SKM-1 treated with dmso at 0.1 percent for 144 hours (cell line): ENCODE results near the gene INPP5J.

Experiments used
- DNase-seq: peaks from one replicate; lab custom pipeline; 2025; ENCODE audit not compliant: unreplicated experiment; lab: John Stamatoyannopoulos, UW

The INPP5J gene

DNA sequence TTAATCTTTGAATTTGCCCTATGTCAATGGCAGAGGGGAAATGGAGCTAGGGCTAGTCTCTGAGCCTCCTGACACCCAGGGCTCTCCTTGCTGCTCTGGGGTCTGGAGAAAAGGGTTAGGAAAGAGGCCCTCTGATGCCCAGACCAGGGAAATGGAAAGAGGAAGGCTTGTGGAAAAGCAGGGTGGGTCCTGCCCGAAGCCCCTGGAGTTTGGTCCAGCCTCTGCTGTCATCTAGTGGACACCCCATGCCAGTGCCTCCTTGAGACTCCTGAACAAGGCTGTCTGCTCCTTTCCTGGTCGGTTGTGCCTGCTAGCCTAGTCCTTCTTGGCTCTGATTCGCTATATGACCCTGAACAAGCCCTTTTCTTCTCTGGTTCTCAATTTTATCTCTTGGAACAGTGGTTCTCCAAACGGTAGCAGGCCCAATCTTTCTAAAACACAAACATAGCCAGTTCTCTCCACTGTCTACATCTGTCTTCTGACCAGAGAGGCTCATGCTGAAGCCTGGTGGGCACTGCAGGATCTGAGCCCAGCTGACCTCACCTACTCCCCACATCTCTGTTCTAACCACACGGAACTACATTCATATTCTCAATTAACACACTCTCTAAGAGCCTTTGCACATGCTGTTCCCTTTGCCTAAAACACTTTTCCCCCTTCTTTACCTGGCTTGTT, 26.3 kb downstream of the INPP5J start:
- DNase-seq = peak; percentile 66

GRCh38 chr22:31150615-31151014, 27.8 kb downstream of the INPP5J start:
- DNase-seq = no peak

GRCh38 chr22:31151872-31152271, 29.1 kb downstream of the INPP5J start:
- DNase-seq = peak; percentile 48

GRCh38 chr22:31153357-31153756, 30.6 kb downstream of the INPP5J start:
- no peak for DNase-seq

DNA sequence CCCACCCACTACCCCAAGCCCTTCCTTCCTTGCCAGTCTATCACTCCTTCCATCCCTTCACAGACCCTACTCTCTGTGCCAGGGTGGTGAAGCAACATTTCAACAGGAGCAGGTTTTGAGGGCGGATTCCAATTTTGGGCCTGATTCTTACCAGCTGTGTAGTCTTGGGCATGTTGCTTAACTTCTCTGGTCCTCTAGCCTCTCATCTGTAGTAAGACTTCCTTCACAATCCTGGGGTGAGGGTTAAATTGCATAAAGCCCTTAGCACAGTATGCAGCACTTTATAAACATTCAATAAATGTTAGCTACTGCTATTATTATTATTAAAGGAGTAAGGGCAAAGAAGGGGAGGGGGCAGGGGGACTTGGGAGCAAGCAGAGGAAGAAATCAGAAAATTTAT, 32.2 kb downstream of the INPP5J start:
- no peak for DNase-seq

- DNase-seq = no peak
These were observed 32.7 kb downstream of the INPP5J start for GRCh38 chr22:31155422-31155821.

- no peak for DNase-seq
These were observed 37.7 kb downstream of the INPP5J start for GRCh38 chr22:31160328-31160978.

DNA sequence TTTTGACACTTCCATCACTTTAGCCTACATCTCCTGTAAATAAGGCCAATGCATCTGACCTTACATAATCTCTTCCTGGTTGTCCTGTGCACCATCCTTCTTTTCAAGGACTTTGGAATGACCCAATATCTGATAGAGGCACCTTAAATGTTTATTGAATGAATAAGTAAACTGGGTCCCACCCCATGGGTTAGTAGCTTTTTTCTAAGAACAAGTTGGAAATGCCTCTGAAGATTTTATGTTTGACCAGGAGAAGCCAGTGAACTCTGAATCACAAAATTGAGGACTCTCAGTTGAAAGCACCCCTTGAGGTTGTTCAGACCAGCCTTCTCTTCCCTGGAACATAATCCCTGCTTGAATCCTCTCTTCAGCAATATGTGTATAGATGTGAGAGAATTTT, 38.6 kb downstream of the INPP5J start:
- no peak for DNase-seq

DNA sequence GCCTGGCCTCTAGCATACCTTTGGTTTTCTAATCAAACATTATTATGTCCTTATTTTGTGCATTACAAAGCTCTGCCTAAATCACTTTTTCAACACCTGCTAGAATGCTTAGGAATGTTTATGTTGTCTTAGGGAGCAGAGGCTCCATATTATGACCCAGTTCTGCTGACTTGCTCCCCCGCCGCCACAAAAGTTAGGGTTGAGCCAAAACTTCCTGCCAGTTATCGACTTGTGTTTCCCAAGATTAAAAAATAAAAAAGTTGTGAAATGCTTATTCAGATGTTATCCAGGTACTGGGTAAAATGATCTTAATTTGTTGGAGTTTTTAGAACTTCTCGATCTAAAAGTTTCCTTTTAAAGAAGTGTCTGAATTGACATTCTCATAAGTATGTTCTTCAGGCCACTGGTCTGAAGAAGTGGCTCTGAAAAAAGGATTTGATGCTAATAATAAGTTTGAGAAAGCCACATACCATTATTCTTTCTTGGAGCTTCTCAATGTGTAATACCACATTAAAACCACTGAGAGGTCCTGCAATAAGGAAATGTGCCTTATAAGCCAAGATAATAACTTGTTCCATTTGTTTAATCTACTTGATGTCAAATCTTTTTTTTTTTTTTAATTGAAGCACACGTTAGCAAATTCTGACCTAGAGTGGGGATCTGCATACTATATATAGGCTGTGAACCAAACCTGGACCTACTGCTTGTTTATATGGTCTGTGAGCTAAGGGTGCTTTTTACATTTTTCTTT, 39.4 kb downstream of the INPP5J start:
- no peak for DNase-seq

- no peak for DNase-seq
These were observed 48.2 kb downstream of the INPP5J start for GRCh38 chr22:31170971-31171370.

GRCh38 chr22:31171734-31172133, 49.0 kb downstream of the INPP5J start:
- peak; percentile 50 for DNase-seq

DNA sequence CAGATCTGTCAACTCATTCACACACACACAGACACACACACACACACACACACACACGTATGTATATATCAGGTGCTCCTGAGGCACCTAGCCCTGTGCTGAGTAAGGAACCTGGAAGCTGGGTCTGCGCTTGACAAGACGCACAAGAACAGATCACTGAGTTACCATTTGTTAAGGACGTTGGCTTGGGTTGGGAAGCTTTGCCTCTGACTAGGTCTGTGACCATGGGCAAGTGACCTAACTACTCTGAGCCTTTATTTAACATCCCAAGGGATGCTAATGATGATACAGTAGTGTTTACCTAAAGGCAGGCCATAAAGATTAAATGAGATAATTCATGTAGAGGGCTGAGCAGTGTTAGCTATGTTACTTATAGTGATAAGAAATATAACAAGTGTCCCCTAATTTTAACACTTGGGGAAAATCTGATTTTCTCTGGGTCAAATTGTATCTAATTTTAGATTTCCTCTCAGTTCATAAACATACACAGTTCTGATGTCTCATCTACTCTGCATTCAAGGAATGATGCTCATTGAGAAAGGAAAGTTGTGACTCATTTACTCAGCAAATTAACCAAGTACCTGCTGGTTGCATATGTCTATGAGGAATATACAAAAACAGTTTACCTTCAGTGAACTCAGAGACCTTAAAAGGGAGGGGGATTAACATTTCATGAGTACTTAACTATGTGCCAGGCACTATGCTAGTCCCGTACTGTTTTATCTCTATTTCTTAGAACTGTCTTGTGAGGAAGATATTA, 50.8 kb downstream of the INPP5J start:
- DNase-seq = no peak

DNA sequence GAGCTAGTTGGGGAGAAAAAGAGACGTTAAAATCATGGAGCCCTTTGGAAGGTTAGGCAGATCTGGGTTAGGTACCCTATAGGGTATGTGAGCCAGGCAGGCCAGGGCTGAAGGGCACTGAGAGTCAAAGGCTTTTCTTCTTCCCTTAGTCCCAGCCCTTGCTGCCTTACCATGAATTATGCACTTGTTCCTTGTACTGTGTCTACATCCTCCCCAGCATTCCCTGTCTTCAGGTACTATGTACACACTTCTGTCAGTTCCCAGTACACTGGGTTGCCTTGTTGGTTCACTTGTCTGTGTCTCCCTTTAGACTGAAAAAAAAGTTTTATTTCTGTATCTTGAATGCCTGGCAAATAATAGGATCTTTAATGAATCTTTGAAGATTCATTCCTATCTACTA, 54.2 kb downstream of the INPP5J start:
- DNase-seq = no peak

GRCh38 chr22:31177420-31178162, 54.8 kb downstream of the INPP5J start:
- no peak for DNase-seq

- no peak for DNase-seq
These were observed 56.1 kb downstream of the INPP5J start for GRCh38 chr22:31178859-31179258.

DNA sequence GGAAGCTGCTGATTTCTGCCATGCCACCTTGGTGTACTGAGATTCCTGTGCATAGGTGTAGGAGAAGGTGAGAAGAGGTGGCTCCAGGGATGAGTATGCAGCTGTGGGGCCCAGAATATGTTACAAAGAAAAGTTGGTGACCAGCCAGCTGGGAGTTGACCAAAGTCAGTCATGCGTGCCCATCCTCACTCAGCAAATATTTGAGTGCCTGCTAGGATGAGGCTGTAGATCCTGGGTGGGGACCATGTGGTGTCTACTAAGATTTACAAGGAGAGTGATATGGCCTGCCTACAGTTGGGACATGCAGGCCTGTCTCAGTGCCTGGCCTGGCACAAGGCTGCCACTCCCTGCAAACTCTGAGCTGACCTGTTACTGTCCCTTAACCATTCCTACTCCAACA, 56.6 kb downstream of the INPP5J start:
- no peak for DNase-seq

DNA sequence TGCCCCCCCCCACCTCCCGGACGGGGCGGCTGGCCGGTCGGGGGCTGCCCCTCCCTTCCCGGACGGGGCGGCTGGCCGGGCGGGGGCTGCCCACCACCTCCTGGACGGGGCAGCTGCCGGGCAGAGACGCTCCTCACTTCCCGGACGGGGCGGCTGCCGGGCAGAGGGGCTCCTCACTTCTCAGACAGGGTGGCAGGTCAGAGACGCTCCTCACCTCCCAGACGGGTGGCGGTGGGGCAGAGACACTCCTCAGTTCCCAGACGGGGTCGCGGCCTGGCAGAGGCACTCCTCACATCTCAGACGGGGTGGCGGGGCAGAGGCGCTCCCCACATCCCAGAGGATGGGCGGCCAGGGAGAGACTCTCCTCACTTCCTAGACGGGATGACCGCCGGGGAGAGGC, 61.2 kb downstream of the INPP5J start:
- no peak for DNase-seq
